Fibroblast of mammary gland (primary cell): ENCODE measurements around the gene L3HYPDH.
A peak's percentile ranks its signal among the peaks of the same experiment; 100 is the strongest.

ENCODE experiments used
- DNase-seq: peaks from one replicate; pipeline ENCODE4 v3.0.0-alpha.2; 2010; ENCODE audit warnings: low read depth
- H3K4me3 ChIP-seq: 2 replicates; pipeline ENCODE4 v1.5.1; 2011; ENCODE audit warnings: low read depth, mild to moderate bottlenecking, low read length, moderate library complexity; ENCODE audit not compliant: control insufficient read depth
- CTCF ChIP-seq: conservative IDR thresholded peaks from 2 replicates; pipeline ENCODE4 v1.5.1; 2011; ENCODE audit warnings: low read depth, low read length, inconsistent platforms; ENCODE audit not compliant: control insufficient read depth, insufficient read depth

The L3HYPDH gene

GRCh38 chr14:59483819-59484638 lies at the start of gene L3HYPDH, which contains the start of gene JKAMP:
Gene L3HYPDH, minus strand, starts transcription at chr14:59484408. Its CDS starts 92 bp downstream, at chr14:59484316.
Gene JKAMP, plus strand, starts transcription at chr14:59484517. Its CDS starts 73 bp downstream, at chr14:59484590.
- peak within 1 kb of the TSS; percentile 87 for H3K4me3 ChIP-seq
- no peak for TF ChIP-seq CTCF
- peak; percentile 92 for DNase-seq

GRCh38 chr14:59532419-59532818 lies 48.2 kb upstream of the L3HYPDH start:
- TF ChIP-seq CTCF = no peak
- no peak for DNase-seq
- no peak overlapping the region for H3K4me3 ChIP-seq

GRCh38 chr14:59530349-59530748 lies 46.1 kb upstream of the L3HYPDH start:
- no peak overlapping the region for H3K4me3 ChIP-seq
- no peak for TF ChIP-seq CTCF
- no peak for DNase-seq

GRCh38 chr14:59529189-59529588 lies 45.0 kb upstream of the L3HYPDH start:
- no peak overlapping the region for H3K4me3 ChIP-seq
- DNase-seq = no peak
- TF ChIP-seq CTCF = no peak

GRCh38 chr14:59520224-59520623 lies 36.0 kb upstream of the L3HYPDH start:
- H3K4me3 ChIP-seq = no peak overlapping the region
- DNase-seq = no peak
- TF ChIP-seq CTCF = no peak

GRCh38 chr14:59511916-59512575 lies 27.8 kb upstream of the L3HYPDH start:
- H3K4me3 ChIP-seq = no peak overlapping the region
- peak; percentile 59 for TF ChIP-seq CTCF
- DNase-seq = no peak
